ENCODE results near the gene KSR2. TPM values are rescaled to one million over a fixed set of nuclear protein-coding genes. Genes with fewer than 3 reads are reported as not detected.
"Not testable (repeated sequence)": the region's sequence is repeated elsewhere in the genome, so short reads cannot be mapped to it uniquely, and the experiment has no call there.

Gene KSR2
- total RNA-seq, 1 donor from 2014 or later: not detected

- no peak overlapping the region for H3K4me3 ChIP-seq
- H3K27ac ChIP-seq (replicated peaks): no peak overlapping the region
- peaks cover 12% of the 10 kb centered on the region for H3K9me3 ChIP-seq (replicated peaks)
- DNase-seq: no peak
- intact Hi-C loops (cut with micrococcal nuclease): no loop called here
- peaks cover 19% of the 10 kb centered on the region for H3K27me3 ChIP-seq (ENCODE audit: low read depth)
- no peak for TF ChIP-seq CTCF (IDR thresholded peaks at IDR 0.05; ENCODE audit: borderline replicate concordance)
- H3K36me3 ChIP-seq: no peaks in the 10 kb centered on the region
- no peaks in the 10 kb centered on the region for H3K4me1 ChIP-seq
These were observed 67.2 kb downstream of the KSR2 start for GRCh38 chr12:117901631-117902030.

- Histone ChIP-seq H3K36me3 (no peaks in the 10 kb centered on the region), H3K27me3 (ENCODE audit: low read depth) (peaks cover 22% of the 10 kb centered on the region), H3K9me3 (replicated peaks) (peaks cover 12% of the 10 kb centered on the region), H3K4me1 (no peaks in the 10 kb centered on the region), H3K27ac (replicated peaks) (no peak overlapping the region), H3K4me3 (no peak overlapping the region)
- intact Hi-C loops (cut with micrococcal nuclease): no loop called here
- TF ChIP-seq CTCF (IDR thresholded peaks at IDR 0.05; ENCODE audit: borderline replicate concordance): no peak
- DNase-seq: no peak
These were observed 68.2 kb downstream of the KSR2 start for GRCh38 chr12:117900561-117900960.

DNA sequence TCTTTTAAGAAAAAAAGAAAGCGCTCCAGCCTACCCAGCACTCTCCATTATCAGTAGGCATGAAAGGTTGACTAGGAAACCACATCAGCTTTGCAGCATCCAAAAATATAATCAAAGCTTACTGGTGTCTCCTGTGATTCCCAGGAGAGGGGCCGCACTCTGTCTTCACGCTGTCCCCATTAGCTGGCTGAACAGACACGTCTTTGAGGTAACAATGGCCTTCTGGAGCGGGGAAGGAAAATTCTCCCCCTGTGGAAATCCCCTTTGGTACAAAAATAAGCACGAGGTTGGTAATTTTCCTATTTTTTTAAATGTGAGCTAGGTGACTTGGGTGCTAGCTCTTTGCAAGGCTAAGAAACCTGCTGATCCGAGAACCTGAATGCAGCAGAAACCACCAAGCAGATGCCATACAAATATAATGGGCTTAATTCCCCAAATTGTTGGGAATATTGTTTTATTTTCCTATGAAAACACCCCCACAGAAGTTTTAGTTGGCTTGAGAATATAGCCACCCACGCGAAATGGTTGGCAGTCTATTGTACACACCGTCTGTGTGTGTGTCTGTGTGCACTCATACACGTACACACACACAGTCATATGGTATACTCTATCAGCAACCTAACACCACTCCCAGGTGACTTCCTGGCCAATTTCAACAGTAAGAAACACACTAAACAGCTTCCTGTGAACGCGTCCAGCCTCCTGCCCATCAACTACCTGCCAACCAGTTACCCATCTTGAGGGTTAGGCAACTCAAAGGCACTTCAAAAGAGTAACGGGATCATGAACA is 71.2 kb downstream of the KSR2 start:
- DNase-seq: no peak
- H3K27ac ChIP-seq (replicated peaks): no peak overlapping the region
- no peak overlapping the region for H3K4me3 ChIP-seq
- peaks cover 12% of the 10 kb centered on the region for H3K9me3 ChIP-seq (replicated peaks)
- H3K27me3 ChIP-seq (ENCODE audit: low read depth): peaks cover 24% of the 10 kb centered on the region
- intact Hi-C loops (cut with micrococcal nuclease): no loop called here
- no peak for TF ChIP-seq CTCF (IDR thresholded peaks at IDR 0.05; ENCODE audit: borderline replicate concordance)
- H3K4me1 ChIP-seq: no peaks in the 10 kb centered on the region
- no peaks in the 10 kb centered on the region for H3K36me3 ChIP-seq

GRCh38 chr12:117896009-117896408 is 72.8 kb downstream of the KSR2 start:
- intact Hi-C loops (cut with micrococcal nuclease): no loop called here
- Histone ChIP-seq H3K36me3 (no peaks in the 10 kb centered on the region), H3K4me3 (no peak overlapping the region), H3K9me3 (replicated peaks) (peaks cover 12% of the 10 kb centered on the region), H3K4me1 (no peaks in the 10 kb centered on the region), H3K27me3 (ENCODE audit: low read depth) (peaks cover 24% of the 10 kb centered on the region), H3K27ac (replicated peaks) (no peak overlapping the region)
- no peak for TF ChIP-seq CTCF (IDR thresholded peaks at IDR 0.05; ENCODE audit: borderline replicate concordance)
- DNase-seq: no peak

DNA sequence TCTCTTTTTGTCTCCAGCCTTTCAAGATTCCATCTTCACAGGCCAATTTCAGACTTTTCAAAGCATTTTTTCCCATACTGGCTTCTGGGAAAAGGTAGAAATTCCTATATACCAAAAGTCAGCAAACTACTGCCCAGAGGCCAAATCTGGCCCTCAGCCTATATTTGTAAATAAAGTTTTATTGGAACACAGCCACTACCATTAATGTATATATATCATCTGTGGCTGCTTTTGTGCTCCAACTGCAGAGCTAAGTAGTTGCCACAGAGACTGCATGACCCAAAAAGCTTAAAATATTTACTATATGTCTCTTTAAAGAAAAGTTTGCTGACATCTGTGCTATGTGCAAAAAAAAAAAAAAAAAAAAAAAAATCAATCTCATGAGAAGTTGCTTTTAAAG is 76.3 kb downstream of the KSR2 start:
- H3K27ac ChIP-seq (replicated peaks): no peak overlapping the region
- no peak overlapping the region for H3K4me3 ChIP-seq
- no peaks in the 10 kb centered on the region for H3K4me1 ChIP-seq
- intact Hi-C loops (cut with micrococcal nuclease): no loop called here
- no peak for TF ChIP-seq CTCF (IDR thresholded peaks at IDR 0.05; ENCODE audit: borderline replicate concordance)
- peaks cover 40% of the 10 kb centered on the region for H3K27me3 ChIP-seq (ENCODE audit: low read depth)
- H3K36me3 ChIP-seq: no peaks in the 10 kb centered on the region
- H3K9me3 ChIP-seq (replicated peaks): no peaks in the 10 kb centered on the region
- no peak for DNase-seq

DNA sequence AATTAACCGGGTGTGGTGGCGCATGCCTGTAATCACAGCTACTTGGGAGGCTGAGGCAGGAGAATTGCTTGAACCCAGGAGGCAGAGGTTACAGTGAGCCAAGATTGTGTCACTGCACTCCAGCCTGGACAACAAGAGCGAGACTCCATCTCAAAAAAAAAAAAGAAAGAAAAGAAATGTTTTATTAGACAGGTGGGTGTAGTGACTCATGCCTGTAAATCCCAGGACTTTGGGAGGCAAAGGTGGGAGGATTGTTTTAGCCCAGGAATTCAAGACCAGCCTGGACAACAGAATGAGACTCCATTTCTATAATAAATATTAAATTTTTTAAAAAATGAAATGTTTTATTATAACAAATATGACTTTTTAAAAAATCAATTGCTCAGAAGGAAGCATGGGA is 77.5 kb downstream of the KSR2 start:
- intact Hi-C loops (cut with micrococcal nuclease); H3K36me3 ChIP-seq; H3K4me3 ChIP-seq; H3K27ac ChIP-seq (replicated peaks); DNase-seq; H3K9me3 ChIP-seq (replicated peaks); H3K4me1 ChIP-seq: not testable (repeated sequence)
- H3K27me3 ChIP-seq (ENCODE audit: low read depth): peaks cover 30% of the 10 kb centered on the region
